Raji (cell line): Measurements from ENCODE around the gene ELFN2.

Experiments used
- POLR2A ChIP-seq: IDR thresholded peaks from 2 replicates; pipeline ENCODE4 v1.6.1; 2011; ENCODE audit warnings: low read depth, low read length, control low read depth; ENCODE audit not compliant: insufficient read depth

ELFN2 gene, protein sequence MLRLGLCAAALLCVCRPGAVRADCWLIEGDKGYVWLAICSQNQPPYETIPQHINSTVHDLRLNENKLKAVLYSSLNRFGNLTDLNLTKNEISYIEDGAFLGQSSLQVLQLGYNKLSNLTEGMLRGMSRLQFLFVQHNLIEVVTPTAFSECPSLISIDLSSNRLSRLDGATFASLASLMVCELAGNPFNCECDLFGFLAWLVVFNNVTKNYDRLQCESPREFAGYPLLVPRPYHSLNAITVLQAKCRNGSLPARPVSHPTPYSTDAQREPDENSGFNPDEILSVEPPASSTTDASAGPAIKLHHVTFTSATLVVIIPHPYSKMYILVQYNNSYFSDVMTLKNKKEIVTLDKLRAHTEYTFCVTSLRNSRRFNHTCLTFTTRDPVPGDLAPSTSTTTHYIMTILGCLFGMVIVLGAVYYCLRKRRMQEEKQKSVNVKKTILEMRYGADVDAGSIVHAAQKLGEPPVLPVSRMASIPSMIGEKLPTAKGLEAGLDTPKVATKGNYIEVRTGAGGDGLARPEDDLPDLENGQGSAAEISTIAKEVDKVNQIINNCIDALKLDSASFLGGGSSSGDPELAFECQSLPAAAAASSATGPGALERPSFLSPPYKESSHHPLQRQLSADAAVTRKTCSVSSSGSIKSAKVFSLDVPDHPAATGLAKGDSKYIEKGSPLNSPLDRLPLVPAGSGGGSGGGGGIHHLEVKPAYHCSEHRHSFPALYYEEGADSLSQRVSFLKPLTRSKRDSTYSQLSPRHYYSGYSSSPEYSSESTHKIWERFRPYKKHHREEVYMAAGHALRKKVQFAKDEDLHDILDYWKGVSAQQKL

GRCh38 chr22:37427135-37427710 is at the start of gene ELFN2:
TSS of gene ELFN2 (minus strand) at chr22:37427479. CDS start at chr22:37375534, 51,945 bp downstream.
- no peak for TF ChIP-seq POLR2A

DNA sequence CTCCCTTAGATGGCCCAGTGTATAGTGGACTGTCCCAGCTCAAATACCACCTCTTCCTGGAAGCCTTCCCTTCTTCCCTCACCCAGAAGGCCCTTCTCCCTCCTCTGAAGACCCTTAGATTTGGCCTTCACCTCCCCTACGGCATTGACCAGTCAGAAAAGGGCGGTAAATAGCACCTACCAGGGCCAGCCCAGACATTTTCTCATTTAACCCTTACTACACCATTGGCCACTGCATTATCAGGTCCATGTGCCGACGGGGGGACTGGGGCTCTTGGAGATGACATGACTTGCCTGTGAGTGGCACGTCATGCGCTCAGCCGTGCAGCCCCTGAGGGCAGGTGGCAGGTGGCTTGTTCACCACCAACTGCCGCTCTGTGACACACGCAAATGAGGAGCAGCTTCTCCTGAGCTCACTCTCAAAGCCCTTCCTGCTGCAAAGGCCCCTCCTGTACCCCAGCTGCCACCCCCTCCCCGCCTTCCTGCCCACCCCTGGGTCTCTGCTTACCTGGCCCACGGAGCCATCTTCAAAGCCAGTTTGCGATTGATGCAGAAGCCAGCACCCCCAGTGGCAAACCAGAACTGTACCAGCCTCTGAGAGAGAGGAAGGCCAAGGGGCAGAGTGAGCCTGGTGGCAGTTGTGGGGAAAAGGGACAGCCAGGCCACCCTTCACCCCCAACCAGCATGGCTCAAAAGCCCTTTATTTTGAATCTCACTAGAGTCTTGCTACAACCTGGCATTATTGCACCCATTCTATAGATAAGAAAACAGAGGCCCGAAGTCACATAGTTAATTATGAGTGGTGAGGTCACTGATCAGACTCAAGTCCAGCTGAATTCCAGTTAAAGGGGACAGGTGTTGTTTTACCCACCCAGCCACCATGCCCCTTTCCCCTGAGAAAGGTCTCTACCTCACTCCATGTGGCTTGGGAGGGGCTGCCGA is 49.4 kb upstream of the ELFN2 start:
- no peak; the same call in 1 of the 2 replicates for TF ChIP-seq POLR2A

GRCh38 chr22:37474447-37475090 is 47.3 kb upstream of the ELFN2 start:
- TF ChIP-seq POLR2A, result no peak

DNA sequence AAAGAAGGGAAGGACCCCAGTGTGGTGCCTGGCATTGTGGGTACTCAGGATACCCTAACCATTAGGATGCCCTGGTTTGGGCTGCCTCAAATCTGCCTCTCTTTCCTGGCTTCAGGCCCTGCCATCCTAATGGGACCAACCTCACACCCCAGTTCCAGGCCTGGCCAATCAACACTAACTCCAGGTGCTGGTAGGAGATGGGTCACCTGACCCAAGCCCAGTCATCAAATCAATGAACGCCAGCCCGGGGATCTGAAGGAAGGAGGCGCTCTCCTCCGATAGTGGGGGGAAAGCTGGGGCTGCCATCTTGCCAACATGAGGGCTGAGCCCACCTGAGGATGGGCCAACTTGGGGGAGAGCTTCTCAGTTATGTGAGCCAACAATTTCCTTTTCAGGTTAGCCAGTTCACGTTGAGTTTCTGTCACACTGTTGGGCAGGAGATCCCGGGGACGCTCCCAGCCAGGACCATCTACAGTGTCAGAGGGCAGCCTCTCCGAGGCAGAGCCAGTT is 46.2 kb upstream of the ELFN2 start:
- no peak for TF ChIP-seq POLR2A

DNA sequence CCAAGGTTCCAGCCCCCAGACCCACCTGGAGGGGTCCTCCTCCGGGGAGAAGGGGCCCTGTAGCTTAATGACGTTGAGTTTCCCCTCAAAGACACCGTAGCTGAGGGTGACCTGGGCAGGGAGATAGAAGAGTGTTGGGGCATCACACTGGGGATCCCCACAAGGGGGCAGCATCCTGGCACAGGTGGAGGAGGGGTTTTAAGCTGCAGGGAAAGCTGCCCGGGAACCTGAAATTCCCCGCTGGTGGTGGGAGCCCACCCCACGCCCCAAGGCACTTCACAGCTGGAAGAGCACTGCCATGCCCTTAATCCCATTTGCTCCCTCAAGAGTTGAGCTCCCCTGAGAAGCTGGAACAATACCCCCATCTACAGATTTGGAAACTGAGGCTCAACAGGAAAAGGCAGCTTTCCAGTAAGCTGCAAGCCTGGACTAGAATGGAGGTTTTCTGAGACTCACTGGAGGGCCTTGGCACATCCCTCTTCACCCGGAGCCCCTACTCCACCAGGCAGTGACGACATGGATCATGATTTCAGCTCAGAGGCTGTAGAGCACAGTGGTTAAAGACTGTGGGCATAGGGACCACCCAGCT is 45.2 kb upstream of the ELFN2 start:
- no peak for TF ChIP-seq POLR2A

DNA sequence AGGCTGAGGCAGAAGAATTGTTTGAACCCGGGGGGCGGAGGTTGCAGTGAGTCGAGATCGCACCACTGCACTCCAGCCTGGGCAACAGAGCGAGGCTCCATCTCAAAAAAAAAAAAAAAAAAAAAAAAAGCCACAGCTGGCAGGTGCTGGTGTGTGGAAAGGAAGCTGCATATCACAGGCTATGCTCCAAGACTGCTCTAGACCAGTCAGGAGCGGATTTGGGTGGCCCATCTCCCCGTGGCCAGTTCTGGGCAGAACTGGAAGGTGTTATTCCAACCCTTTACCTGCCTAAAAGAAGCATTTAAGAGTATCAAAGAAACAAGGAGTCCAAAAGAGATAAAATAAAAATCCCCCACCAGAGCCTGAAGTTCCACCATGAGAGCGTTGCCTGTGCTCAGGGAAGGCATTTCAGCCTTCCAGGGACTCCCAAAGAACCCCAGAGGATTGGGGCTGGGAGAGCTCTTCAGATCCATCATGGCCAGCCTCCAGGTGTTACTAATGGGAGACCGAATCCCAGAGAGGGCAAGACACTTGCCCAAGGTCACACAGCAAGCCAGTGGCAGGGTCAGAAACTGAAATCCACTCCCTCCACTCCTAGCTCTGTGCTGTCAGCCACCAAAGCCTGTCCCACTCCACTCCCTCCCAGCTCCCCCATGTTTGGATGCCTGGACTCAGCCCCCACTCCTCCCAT is 44.6 kb upstream of the ELFN2 start:
- TF ChIP-seq POLR2A, result no peak

- no peak for TF ChIP-seq POLR2A
These were observed 42.8 kb upstream of the ELFN2 start for GRCh38 chr22:37470087-37470445.

GRCh38 chr22:37469416-37470086 is 42.3 kb upstream of the ELFN2 start:
- no peak for TF ChIP-seq POLR2A

DNA sequence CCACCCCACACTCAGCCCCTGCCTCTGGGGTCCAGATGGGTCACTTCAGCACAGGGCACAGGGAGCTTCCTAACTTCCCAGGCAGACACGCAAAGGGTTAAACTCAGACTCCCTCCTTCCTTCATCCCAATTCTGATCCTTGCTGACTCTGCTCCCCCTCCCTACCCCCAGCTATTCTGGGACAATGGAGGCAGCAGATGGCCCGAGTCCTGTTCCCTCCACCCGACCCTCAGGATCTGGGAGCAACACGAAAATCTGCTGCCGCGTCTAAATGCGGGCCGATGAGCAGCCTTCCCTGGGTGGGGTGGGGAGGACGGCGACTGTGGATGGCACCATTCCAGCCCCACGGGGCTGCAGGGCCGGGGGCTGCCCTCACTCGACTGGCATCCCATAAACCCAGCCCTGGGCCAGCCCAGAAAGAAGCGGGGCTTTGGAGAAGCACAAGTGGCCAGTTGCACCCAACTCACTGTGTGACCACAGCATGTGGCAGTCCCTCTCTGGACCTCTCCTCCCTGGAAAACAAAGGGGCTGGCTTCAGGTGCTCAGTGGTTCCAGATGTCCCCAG is 40.2 kb upstream of the ELFN2 start:
- TF ChIP-seq POLR2A, result no peak

GRCh38 chr22:37464181-37464580 is 36.9 kb upstream of the ELFN2 start:
- TF ChIP-seq POLR2A, result no peak

- TF ChIP-seq POLR2A, result no peak
These were observed 35.7 kb upstream of the ELFN2 start for GRCh38 chr22:37462983-37463382.

- TF ChIP-seq POLR2A, result no peak
These were observed 35.2 kb upstream of the ELFN2 start for GRCh38 chr22:37462436-37462835.
